Liver (tissue), 3 donors: ENCODE measurements around the gene RGMA.

Experiments
- ATF3 ChIP-seq: IDR thresholded peaks from 2 replicates; pipeline ENCODE4 v1.6.1; 2016; ENCODE audit warnings: antibody characterized with exemption
- CTCF ChIP-seq: fragments of 150-350 bp; IDR thresholded peaks from 2 replicates; pipeline ENCODE4 v1.5.1; 2017; ENCODE audit warnings: improper control_type of control experiment, low read depth, low read length; ENCODE audit not compliant: missing input control
- JUND ChIP-seq, 2 donors: IDR thresholded peaks; 2 replicates each; pipeline ENCODE4 v1.6.1; 2016; ENCODE audit warnings: antibody characterized with exemption in 2 of 2
- MAX ChIP-seq: IDR thresholded peaks from 2 replicates; pipeline ENCODE4 v1.6.1; 2016; ENCODE audit warnings: antibody characterized with exemption
- RAD21 ChIP-seq, 2 donors: IDR thresholded peaks; 2 replicates each; pipeline ENCODE4 v1.6.1; 2016; ENCODE audit warnings: antibody characterized with exemption in 2 of 2, mild to moderate bottlenecking in 2 of 2
- REST ChIP-seq: IDR thresholded peaks from 2 replicates; pipeline ENCODE4 v1.6.1; 2016; ENCODE audit warnings: antibody characterized with exemption, mild to moderate bottlenecking
- SP1 ChIP-seq: IDR thresholded peaks from 2 replicates; pipeline ENCODE4 v1.6.1; 2018; ENCODE audit warnings: antibody characterized with exemption, mild to moderate bottlenecking
- TAF1 ChIP-seq: conservative IDR thresholded peaks from 2 replicates; pipeline ENCODE4 v1.6.1; 2016; ENCODE audit warnings: antibody characterized with exemption, mild to moderate bottlenecking
- ZBTB33 ChIP-seq: IDR thresholded peaks from 2 replicates; pipeline ENCODE4 v1.6.1; 2016; ENCODE audit warnings: antibody characterized with exemption
- donor health status: healthy.
- donor health status: healthy.

GRCh38 chr15:93121973-93122910, 33.2 kb upstream of the RGMA start:
- TF ChIP-seq REST (no peak), SP1 (no peak), TAF1 (no peak), ZBTB33 (no peak), CTCF (no peak), ATF3 (no peak), RAD21 (IDR thresholded peaks at IDR 0.05) (no peak), MAX (no peak), JUND (IDR thresholded peaks at IDR 0.05) (no peak)
